Inflammatory macrophage treated with lipopolysaccharide for 4 hours (primary cell): Measurements from ENCODE around the gene ZNF529.
"Not testable (repeated sequence)": the region's sequence is repeated elsewhere in the genome, so short reads cannot be mapped to it uniquely, and the experiment has no call there.

Experiments used
- DNase-seq: peaks from one replicate; pipeline ENCODE4 v3.0.0-alpha.2; 2020

ZNF529 gene

GRCh38 chr19:36573020-36573894 is at the start of gene ZNF529:
ZNF529 (minus strand) TSS chr19:36573292; CDS start chr19:36572346, 946 bp downstream.
- peak; percentile 92 for DNase-seq

- peak; percentile 40 for DNase-seq
These were observed 32.9 kb upstream of the ZNF529 start for GRCh38 chr19:36605877-36606478.

- DNase-seq: peak; percentile 83
These were observed 32.2 kb upstream of the ZNF529 start, which contains the start of gene ZNF382 for GRCh38 chr19:36605101-36605876. ZNF382 (plus strand) TSS chr19:36605313; CDS start chr19:36609915, 4,602 bp downstream.

GRCh38 chr19:36604656-36605100 is 31.6 kb upstream of the ZNF529 start:
- DNase-seq: peak; percentile 82

- not testable (repeated sequence) for DNase-seq
These were observed 29.6 kb upstream of the ZNF529 start for GRCh38 chr19:36602681-36603080.

- DNase-seq: no peak
These were observed 6.2 kb upstream of the ZNF529 start for GRCh38 chr19:36579255-36579654.

GRCh38 chr19:36577271-36577996 is 4.3 kb upstream of the ZNF529 start:
- no peak for DNase-seq

GRCh38 chr19:36574741-36575140 is 1.6 kb upstream of the ZNF529 start:
- DNase-seq: no peak

- peak; percentile 5 for DNase-seq
These were observed 1.0 kb upstream of the ZNF529 start for GRCh38 chr19:36573895-36574720.

- DNase-seq: no peak
These were observed 486 bp downstream of the ZNF529 start for GRCh38 chr19:36572593-36573019.

- no peak for DNase-seq
These were observed 8.7 kb downstream of the ZNF529 start for GRCh38 chr19:36564391-36564790.

GRCh38 chr19:36547001-36547732 is 25.9 kb downstream of the ZNF529 start:
- DNase-seq: no peak

- no peak for DNase-seq
These were observed 44.1 kb downstream of the ZNF529 start for GRCh38 chr19:36528921-36529518.

GRCh38 chr19:36528194-36528920 is 44.7 kb downstream of the ZNF529 start, which contains the start of gene ZNF260:
ZNF260 (minus strand) TSS chr19:36528271; CDS start chr19:36515238, 13,033 bp downstream.
- DNase-seq: peak; percentile 97

- DNase-seq: no peak
These were observed 45.3 kb downstream of the ZNF529 start for GRCh38 chr19:36527873-36528193.

- peak; percentile 13 for DNase-seq
These were observed 45.8 kb downstream of the ZNF529 start for GRCh38 chr19:36527341-36527740.

- DNase-seq: no peak
These were observed 46.5 kb downstream of the ZNF529 start for GRCh38 chr19:36526581-36526980.

- no peak for DNase-seq
These were observed 48.5 kb downstream of the ZNF529 start for GRCh38 chr19:36524617-36525016.

- no peak for DNase-seq
These were observed 59.0 kb downstream of the ZNF529 start for GRCh38 chr19:36514012-36514612.
